ENCODE measurements around the gene PMEPA1. TPM values are rescaled to one million over a fixed set of nuclear protein-coding genes. Genes with fewer than 3 reads are reported as not detected.

The PMEPA1 gene
- total RNA-seq, 1 donor from 2014 or later = 39.9 TPM

DNA sequence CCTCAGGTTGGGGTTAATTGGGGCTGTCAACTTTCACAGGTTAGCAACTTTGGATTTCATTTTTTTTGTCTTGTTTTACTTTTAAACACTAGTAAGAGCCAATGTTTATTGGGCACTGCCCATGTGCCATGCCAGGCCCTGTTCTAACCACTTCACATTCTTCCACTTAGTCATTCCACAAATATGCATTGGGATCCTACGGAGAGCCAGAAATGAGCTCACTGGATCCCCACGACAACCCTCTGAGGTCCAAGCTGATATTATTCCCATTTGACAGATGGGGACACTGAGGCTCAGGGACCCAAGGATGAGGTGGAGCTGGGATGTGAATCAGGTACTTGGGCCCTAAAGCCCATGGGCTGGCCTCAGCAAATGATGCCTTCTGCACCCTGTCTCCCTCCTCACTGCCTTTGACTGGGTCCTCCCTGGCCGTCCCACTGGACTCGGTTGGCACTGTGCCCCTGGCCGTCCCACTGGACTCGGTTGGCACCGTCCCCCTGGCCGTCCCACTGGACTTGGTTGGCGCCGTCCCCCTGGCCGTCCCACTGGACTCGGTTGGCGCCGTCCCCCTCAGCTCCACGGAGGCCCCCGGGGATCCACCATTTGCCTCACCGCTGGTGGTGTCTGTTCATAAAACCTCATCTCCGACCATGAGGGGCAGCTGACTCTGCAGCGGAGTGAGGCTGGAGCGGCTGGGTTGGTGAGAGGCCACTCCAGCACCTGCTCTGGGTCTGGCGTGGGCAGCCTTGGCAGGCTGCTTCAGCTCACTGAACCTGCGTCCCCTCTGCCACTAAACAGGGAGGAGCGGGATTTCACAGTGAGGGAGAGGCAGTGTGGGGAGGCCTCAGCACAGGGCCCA is 4.8 kb upstream of the PMEPA1 start:
- TF ChIP-seq, protein P1, sequence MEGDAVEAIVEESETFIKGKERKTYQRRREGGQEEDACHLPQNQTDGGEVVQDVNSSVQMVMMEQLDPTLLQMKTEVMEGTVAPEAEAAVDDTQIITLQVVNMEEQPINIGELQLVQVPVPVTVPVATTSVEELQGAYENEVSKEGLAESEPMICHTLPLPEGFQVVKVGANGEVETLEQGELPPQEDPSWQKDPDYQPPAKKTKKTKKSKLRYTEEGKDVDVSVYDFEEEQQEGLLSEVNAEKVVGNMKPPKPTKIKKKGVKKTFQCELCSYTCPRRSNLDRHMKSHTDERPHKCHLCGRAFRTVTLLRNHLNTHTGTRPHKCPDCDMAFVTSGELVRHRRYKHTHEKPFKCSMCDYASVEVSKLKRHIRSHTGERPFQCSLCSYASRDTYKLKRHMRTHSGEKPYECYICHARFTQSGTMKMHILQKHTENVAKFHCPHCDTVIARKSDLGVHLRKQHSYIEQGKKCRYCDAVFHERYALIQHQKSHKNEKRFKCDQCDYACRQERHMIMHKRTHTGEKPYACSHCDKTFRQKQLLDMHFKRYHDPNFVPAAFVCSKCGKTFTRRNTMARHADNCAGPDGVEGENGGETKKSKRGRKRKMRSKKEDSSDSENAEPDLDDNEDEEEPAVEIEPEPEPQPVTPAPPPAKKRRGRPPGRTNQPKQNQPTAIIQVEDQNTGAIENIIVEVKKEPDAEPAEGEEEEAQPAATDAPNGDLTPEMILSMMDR (IDR thresholded peaks at IDR 0.05; ENCODE audit: unreplicated experiment) = no peak
- DNase-seq (ENCODE audit: low spot score in 2 of 2, unreplicated experiment in 2 of 2) = no peak
- Mint-ChIP-seq H3K4me3 (no peak overlapping the region), H3K9me3 (no peaks in the 10 kb centered on the region), H3K4me1 (peaks cover 27% of the 10 kb centered on the region), H3K27ac (no peak overlapping the region), H3K36me3 (no peaks in the 10 kb centered on the region), H3K27me3 (ENCODE audit: low read depth) (no peaks in the 10 kb centered on the region)

- Mint-ChIP-seq H3K9me3 (no peaks in the 10 kb centered on the region), H3K4me1 (peaks cover 26% of the 10 kb centered on the region), H3K27ac (no peak overlapping the region)
These were observed 4.1 kb upstream of the PMEPA1 start for GRCh38 chr20:57713951-57714350.

DNA sequence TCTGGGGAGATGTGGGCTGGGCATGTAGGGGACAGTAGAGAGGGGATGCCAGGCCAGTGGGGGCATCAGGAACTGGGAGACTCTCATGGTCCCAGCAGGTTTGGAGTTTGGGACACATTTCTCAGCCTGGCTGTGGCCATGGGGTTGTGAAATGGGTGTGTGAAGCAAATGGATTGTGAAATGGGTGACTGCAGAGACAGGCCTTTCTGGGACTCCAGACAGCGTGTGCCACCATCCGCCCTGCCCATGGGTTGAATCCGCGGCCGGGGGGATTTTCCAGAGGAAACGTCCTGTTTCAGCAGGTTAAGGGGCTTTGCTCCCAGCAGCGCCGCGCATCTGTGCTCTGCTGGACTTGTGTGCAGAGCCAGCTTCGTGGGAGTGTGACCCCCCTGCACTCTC is 3.7 kb upstream of the PMEPA1 start:
- no peaks in the 10 kb centered on the region for H3K27me3 Mint-ChIP-seq (ENCODE audit: low read depth)
- DNase-seq (ENCODE audit: low spot score in 2 of 2, unreplicated experiment in 2 of 2) = no peak
- H3K4me3 Mint-ChIP-seq = no peak overlapping the region
- TF ChIP-seq, protein P1 (IDR thresholded peaks at IDR 0.05; ENCODE audit: unreplicated experiment) = no peak
- H3K9me3 Mint-ChIP-seq = no peaks in the 10 kb centered on the region
- H3K27ac Mint-ChIP-seq = no peak overlapping the region
- no peaks in the 10 kb centered on the region for H3K36me3 Mint-ChIP-seq
- peaks cover 23% of the 10 kb centered on the region for H3K4me1 Mint-ChIP-seq

More at GRCh38 chr20:57713951-57714350, 4.1 kb upstream of the PMEPA1 start:
- H3K36me3 Mint-ChIP-seq = no peaks in the 10 kb centered on the region
- H3K4me3 Mint-ChIP-seq = no peak overlapping the region
- TF ChIP-seq, protein P1 (IDR thresholded peaks at IDR 0.05; ENCODE audit: unreplicated experiment) = no peak
- no peaks in the 10 kb centered on the region for H3K27me3 Mint-ChIP-seq (ENCODE audit: low read depth)
- no peak for DNase-seq (ENCODE audit: low spot score in 2 of 2, unreplicated experiment in 2 of 2)

- Mint-ChIP-seq H3K4me3 (no peak overlapping the region), H3K27ac (no peak overlapping the region), H3K36me3 (no peaks in the 10 kb centered on the region), H3K9me3 (no peaks in the 10 kb centered on the region), H3K4me1 (peaks cover 24% of the 10 kb centered on the region), H3K27me3 (ENCODE audit: low read depth) (no peaks in the 10 kb centered on the region)
- no peak for DNase-seq (ENCODE audit: low spot score in 2 of 2, unreplicated experiment in 2 of 2)
- TF ChIP-seq, protein P1 (IDR thresholded peaks at IDR 0.05; ENCODE audit: unreplicated experiment) = no peak
These were observed 3.2 kb upstream of the PMEPA1 start for GRCh38 chr20:57712851-57713504.

GRCh38 chr20:57712341-57712740 is 2.5 kb upstream of the PMEPA1 start:
- DNase-seq (ENCODE audit: low spot score in 2 of 2, unreplicated experiment in 2 of 2) = no peak
- no peak overlapping the region for H3K27ac Mint-ChIP-seq
- no peaks in the 10 kb centered on the region for H3K27me3 Mint-ChIP-seq (ENCODE audit: low read depth)
- H3K4me1 Mint-ChIP-seq = peaks cover 26% of the 10 kb centered on the region
- H3K36me3 Mint-ChIP-seq = no peaks in the 10 kb centered on the region
- TF ChIP-seq, protein P1 (IDR thresholded peaks at IDR 0.05; ENCODE audit: unreplicated experiment) = no peak
- H3K9me3 Mint-ChIP-seq = no peaks in the 10 kb centered on the region
- H3K4me3 Mint-ChIP-seq = peak overlapping the region; percentile 4
